GM21447 (cell line): ENCODE measurements around the gene IL6R.

Experiments
- ATAC-seq: cut with Tn5 transposase; IDR thresholded peaks from one replicate; pipeline ENCODE4 v1.9.1; 2021; ENCODE audit not compliant: unreplicated experiment

The IL6R gene

DNA sequence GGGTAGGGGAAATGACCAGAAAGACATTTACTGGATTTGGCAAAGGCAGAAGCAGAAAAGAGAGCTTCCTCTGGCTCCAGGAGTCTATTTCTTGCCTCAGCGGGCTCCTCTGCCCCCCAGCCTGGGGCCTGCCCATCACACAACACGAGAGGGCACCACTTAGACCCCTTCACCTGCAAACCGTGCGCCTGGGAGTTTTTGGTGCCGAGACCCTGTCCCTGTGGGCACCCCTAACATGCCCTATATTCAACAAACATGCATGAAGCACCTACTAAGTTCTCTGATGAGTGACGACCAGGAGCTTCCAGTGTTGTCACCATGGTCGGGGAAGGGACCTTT is 18.8 kb downstream of the IL6R start:
- no peak for ATAC-seq

DNA sequence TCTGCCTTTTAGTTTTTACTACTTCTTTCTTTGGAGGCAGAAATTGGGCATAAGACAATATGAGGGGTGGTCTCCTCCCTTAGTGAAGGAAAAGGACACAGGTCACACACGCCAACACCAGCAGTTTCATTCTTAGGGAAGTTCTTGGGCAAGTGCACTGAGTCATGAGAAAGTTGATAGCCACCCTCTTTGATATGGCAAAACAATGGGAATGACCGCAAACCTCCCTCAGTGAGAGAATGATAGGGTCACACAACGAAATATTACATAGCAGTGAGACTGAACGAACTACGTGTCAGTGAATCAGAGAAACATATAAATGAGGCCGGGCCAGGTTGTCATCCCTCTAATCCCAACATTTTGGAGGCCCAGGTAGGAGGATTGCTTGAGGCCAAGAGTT is 20.0 kb downstream of the IL6R start:
- no peak for ATAC-seq

DNA sequence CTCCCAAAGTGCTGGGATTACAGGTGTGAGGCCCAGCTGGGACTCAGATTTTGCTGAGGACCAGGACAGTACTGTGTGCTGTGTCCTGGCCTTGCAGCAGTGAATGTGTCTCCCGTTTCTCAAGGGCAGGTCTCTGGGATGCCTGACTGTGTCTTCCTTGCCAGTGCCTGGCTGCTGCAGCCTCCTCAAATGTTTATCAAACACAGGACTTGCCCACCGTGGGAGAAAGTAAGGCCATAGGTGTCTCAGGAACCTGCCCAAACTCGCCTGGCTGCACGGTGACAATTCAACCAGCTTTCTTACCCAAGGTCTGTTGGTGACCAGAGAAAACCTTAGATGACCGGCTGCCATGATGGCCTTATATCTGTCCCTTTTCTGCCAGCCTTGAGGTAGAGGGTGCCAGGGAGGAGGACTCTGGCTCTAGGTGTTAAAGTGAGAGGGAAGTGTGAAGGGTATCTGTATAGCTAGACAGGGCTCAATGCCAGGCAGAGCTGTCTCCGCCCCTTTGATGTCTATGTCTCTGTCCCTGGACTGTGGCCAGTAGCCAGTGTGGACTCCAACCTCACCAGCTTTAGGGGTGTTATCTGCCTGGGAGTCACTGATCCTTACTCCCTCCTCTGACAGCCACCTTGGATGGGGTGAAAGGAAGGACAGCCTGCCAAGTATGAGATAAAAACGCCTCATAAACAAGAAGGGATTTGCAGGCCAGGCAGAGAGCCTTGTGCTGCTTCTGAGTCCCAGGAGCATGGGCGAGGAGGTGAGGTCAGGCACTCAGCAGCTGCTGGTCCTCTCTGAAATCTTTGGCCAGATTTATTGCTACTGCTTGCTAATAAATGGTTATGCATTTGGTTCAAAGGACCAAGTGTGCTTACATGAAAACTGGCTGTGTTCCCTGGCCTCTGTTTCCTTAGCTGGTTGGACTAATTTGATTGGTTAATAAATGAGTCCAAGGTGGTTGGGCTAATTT is 22.3 kb downstream of the IL6R start:
- no peak for ATAC-seq

DNA sequence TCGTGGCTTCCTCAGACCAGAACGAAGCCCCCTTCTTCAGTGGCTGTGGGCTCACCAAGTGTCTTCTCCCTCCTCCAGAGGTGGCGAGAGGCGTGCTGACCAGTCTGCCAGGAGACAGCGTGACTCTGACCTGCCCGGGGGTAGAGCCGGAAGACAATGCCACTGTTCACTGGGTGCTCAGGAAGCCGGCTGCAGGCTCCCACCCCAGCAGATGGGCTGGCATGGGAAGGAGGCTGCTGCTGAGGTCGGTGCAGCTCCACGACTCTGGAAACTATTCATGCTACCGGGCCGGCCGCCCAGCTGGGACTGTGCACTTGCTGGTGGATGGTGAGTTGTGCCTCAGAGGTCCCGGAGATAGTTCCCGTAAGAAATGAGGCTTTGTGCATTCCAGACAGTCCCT is 24.0 kb downstream of the IL6R start:
- ATAC-seq = no peak

DNA sequence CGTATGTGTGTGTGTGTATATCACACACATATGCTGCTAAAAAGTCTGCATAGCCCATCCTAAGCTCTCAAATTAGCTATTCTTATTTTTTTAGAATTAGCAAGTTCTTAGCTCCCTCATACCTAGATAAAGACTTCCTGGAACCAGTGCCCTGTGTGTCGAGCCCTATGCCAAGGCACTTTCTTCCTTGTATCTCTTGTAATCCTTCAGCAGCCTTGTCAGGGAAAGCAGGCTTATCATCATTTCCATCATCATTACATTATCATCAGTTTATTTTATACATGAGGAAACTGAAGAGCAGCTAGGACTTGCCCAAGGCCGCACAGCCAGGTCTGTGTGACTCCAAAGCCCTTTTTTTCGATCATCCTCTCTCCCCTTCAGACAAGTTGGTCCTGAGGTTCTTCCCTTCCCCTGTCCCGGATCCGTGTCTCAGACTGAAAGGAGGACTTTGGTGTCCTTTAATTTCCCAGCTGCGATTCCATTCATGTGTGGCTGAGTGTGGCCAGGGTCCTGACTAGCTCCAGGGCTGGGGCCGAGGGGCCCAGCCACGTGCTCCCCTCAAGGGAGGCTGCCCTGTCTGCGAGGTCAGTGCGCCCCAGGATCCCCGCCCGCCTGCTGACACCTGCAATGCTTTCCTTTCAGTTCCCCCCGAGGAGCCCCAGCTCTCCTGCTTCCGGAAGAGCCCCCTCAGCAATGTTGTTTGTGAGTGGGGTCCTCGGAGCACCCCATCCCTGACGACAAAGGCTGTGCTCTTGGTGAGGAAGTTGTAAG is 24.9 kb downstream of the IL6R start:
- no peak for ATAC-seq

DNA sequence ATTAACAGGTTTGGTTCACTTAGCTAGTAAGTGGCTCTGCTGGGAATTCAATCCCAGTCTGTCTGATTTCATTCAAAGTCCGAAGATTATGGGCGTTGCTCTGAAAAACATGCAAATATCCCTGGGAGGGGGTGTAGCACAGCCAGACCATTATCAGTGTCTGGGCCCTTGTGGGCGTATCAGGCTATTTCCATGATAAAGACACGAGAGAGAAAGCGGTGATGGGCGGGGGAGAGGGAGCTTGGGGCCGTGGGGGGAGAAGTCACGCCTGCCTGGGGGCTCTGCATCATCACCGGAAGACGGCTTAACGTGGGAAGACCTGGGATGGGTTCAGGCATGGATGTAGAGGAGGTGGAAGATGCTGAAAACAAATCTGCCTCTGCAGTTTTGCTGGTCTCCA is 25.8 kb downstream of the IL6R start:
- no peak for ATAC-seq

DNA sequence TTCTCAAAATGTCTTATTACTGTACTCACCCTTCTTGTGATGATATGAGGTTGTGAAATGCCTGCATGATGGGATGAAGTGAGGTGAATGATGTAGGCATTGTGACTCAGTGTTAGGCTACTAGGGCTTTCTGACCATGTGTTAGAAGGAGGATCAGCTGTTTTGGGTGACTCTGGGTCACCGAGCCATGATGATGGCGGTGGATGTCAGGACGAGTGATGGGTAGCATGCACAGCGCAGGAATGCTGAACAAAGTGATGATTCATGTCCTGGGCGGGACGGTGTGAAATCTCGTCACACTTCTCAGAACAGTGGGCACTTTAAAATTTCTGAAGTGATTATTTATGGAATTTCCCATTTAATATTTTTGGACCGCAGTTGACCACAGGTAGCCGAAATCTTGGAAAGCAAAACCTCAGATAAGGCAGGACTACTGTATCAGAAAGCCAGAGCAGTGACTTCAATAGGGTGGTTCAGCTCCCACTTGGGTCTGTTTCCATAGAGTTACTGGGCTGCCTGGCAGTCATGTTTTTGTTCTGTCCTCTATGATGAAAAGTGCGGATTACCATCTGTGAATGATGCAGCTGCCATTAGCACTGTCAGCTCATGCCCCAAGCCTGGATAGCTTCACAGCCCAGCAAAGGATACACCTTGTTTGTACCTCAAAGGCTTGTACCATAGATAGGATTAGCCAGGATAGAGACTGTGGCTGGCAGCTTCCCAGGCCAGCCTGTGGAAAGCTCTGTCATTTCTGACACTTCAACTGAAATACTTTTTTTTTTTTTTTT is 26.6 kb downstream of the IL6R start:
- no peak for ATAC-seq

DNA sequence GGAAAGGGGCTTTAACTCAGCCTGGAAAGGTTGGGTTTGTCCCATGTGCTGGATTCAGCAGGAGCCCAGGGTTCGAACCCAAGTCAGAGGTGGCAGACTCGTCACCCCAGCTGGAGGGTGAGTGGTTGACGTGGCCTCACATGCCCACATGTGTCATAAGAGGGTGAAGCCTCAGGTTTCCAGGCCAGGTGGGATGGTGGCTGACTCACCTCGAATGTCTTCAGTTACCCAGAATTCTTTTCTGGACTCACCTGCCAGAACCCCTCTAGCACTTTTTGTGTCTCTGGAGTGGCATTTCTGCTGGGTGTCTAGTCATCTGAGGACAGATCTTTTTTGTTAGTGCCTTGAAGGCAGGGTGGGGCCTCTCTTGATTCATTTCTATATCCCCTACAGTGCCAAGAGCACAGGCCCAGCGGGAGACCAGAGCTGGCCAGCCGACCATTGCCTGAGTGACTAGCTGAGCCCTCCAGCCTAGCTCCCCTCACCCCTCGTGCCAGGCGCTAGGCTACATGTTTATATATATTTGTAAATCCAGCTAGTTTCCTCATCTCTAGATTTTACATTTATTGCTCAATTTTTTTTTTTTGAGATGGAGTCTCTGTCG is 28.1 kb downstream of the IL6R start:
- ATAC-seq = no peak

DNA sequence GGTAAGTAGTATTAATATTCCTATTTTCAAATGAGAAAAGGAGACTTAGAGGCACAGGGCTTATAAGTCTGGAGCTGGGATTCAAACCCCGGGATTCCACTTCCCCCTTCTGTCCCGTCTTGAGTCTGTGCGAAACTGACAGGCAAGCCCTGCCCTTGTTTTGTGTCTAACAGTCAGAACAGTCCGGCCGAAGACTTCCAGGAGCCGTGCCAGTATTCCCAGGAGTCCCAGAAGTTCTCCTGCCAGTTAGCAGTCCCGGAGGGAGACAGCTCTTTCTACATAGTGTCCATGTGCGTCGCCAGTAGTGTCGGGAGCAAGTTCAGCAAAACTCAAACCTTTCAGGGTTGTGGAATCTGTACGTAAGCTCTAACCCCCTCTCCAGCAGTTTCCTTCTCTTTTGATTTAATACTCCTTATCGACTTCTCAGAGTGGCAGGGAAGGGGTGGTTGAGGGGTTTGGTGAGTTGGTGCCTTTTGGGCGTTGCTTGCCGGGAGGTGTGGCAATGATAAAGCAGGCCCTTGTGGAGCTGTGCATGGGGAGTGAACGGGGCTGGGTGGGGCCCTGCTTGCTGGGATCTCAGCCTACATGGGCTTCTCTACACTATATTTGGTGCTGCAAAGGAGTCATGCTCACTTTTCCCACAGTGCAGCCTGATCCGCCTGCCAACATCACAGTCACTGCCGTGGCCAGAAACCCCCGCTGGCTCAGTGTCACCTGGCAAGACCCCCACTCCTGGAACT is 29.4 kb downstream of the IL6R start:
- ATAC-seq = no peak

DNA sequence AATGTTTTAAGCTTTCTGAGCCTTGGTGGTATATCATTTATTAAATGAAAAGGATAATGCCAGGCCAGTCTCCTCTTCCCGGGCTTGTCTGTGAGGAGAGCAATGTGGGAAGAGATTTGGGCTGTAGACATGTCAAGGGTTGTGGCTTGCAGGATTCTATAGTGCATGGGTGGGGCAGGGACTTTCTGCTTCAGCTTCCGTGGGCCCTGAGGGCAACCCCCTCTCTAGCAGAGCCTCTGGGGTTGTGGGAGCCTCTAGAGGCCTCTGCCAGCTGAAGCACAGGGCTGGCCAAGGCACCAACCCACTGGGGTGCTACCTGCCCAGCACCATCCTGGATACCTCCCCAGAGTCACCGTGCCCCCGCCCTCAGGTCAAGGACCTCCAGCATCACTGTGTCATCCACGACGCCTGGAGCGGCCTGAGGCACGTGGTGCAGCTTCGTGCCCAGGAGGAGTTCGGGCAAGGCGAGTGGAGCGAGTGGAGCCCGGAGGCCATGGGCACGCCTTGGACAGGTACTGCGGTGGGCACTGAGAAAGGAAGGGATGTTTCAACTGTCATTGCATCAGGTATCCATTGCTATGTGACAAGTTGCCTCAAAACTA is 30.6 kb downstream of the IL6R start:
- no peak for ATAC-seq

DNA sequence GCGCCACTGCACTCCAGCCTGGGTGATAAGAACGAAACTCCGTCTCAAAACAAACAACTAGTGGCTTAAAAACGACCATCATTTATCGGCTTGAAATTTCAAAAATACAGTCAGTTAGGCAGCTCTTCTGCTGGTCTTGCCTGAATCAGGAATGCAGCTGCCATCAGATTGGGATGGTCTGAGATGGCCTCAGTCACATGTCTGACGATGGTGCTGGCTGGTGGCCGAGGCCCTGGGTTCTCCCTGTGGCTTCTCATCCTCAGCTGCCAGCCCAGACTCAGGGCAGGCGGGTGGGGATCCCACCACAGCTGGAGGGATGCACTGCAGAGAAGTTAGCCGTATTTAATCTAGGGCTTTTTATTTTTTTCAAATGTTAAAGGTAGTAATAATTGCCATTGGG is 31.3 kb downstream of the IL6R start:
- ATAC-seq = no peak

DNA sequence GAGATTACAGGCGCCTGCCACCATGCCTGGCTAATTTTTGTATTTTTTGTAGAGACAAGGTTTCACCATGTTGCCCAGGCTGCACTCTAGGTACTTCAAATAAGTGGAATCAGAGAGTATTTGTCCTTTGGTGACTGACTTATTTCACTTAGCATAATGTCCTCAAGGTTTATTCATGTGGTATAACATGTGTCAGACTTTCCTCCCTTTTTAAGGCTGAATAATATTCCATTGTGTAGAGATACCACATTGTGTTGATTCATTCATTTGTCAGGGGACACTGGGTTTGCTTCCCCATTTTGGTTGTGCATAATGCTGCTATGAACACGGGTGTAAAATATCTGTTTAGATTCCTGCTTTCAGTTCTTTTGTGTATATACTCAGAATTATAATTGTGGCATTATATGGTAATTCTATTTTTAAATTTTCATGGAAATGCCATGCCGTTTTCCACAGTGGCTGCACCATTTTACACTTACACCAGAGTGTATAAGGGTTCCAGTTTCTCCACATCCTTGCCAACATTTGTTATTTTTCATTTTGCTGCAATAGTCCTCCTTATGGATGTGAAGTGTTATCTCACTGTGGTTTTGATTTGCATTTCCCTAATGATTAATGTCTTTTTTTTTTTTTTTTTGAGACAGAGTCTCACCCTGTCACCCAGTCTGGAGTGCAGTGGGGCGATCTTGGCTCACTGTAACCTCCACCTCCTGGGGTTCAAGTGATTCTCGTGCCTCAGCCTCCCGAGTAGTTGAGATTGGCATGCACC is 35.1 kb downstream of the IL6R start:
- ATAC-seq = no peak

DNA sequence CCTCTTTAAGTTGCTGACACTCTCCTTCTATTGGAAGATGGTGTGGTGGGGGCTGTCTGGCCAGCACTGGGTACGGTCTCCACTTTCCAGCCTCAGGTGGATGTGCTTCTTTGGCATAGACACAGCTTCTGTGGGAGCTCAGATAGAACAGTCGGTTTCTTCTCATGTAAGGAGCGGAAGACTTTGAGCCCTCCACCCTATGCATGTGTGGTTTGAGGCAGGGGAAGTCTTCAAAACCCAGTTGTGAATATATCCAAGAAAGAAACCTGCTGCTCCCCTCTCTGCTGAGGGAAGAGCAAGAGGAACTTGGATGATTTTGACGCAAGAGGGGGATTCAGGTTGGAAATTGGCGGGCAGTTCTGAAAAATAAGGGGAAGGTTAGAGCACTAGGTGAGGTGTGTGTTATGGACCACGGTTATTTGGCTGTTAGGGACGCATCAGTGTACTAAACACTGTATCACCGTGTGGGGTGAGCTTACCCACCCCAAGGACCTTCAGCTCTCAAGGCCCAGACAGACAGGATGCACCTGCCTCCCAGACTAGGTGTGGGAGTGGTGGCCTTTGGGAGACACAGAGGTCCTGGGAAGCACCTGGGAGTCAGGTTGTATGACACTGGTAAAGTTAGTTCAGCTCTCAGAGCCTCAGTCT is 36.2 kb downstream of the IL6R start:
- no peak for ATAC-seq

DNA sequence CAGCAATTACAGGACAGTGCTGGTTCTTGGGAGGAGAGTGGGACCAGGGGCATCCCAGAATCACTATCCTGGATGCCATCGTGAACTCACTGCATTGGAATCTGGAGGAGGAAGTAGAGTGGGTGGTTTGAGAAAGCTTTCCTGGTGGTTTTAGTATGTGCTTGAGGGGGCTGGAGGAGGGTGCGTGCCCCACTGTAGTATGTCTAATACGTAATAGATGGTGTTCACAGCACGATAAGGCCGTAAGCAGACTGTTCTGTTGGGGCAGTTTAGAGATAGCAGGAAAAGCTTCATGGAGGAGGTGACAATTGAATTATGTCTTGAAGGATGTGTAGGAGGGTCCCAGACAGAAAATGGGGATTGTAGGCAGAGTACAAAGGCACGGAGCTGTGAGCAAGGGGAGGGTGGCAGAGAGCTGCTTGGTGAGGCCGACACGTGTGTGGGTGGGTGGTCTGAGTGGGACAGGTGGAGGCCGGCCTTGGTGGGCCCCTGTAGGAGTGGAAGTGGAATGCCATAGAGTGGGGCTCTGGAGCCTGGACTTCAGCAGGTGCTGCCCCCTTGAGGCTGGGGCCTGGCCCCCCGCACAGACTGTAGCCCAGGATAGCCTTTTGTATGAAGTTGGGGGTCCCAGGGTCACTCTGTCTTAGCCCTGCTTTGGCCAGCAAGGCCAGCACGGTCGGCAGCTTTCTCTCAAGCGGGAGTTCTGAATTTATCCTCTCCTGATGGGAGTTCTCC is 37.0 kb downstream of the IL6R start:
- no peak for ATAC-seq

DNA sequence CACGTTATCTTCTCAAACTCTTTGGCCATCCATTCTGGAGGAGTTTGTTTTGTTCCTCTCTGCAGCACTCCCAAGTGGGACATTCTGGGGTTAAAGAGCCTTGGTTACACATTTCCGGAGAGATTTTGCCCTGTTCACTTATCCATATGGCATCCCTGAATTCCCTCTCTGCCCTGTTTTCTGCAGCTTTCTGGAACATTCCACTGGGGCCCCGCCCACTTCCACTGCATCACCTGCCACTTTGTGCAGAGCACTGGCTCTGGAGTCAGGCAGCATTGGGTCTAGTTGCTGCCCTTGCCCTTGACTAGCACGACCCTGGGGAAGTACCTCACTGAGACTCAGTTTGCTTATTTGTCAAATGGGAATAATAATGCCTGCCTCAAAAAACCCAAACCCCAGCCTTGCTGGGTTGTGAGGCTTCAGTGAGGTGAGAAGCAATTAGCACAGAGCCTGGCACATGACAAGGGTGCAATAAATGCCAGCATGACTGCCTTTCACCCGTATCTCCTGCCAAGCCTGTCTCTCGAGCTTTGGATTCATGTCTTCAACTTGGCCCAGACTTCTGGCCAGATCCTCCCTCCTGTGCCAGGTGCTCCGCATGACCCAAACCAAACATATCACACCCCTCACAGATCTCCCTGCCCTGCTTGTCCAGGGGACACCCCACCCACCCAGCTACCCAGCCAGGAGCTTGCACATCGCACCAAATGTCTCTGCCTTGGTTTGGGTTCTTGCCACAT is 38.3 kb downstream of the IL6R start:
- no peak for ATAC-seq

DNA sequence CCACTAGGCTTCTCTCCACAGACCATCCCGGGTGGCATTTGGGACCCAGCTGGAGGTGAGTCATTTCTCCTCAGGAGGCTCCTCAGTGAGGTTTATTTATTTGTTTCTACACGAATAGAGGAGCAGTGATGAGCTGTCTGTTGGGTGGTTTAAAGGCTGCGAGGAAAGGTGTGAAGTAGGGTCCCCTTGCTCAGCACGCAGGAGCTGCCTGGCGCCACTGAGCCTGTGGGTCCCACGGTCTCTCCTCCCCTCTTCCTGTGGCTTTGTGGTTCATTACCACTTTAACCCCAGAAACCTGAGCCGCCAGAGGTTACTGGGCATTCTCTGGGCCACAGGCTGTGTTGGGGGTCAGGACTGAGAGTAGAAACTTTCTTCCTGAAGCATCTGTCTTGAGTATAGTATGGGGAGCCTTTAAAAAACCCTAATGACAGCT is 39.9 kb downstream of the IL6R start:
- peak; percentile 59 for ATAC-seq

DNA sequence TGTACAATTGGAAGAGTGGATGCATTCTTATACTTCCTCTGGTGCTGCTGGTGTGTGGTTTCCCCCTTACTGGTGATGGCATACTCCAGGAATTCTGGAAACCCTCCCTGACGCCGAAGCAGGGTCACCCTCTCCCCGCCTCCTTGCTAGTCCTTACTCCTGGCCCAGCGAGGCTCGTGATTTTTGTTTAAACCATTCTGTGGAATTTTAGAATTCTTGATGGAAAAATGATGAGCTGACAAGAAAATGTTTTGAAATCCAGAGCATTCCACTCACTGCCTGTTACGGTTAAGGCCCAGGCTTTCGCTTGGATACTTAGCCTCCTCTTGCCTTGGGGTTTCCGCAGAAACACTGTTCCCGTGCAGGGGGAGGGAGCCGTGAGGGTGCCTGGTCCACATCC is 41.1 kb downstream of the IL6R start:
- no peak for ATAC-seq
